GM15510 (cell line): ENCODE results near the gene TET1.

Source experiments
- POLR2A ChIP-seq: IDR thresholded peaks from 3 replicates; pipeline ENCODE4 v1.6.1; 2011; ENCODE audit warnings: borderline replicate concordance; ENCODE audit not compliant: insufficient read length; ENCODE audit errors: extremely low read depth

The TET1 gene

DNA sequence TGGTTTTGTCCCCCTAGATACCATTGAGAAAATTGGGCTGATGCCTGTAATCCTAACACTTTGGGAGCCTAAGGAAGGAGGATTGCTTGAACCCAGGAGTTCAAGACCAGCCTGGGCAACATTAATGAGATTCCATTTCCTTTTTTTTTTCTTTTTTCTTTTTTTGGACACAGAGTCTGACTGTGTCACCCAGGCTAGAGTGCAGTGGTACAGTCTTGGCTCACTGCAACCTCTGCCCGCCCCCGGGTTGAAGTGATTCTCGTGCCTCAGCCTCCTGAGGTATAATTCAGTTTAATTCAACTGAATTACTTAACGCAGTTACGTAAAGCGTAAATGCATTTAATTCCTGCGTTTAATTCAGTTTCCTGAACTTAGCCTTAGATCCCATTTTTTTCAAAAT is 174.2 kb downstream of the TET1 start:
- TF ChIP-seq POLR2A: no peak

DNA sequence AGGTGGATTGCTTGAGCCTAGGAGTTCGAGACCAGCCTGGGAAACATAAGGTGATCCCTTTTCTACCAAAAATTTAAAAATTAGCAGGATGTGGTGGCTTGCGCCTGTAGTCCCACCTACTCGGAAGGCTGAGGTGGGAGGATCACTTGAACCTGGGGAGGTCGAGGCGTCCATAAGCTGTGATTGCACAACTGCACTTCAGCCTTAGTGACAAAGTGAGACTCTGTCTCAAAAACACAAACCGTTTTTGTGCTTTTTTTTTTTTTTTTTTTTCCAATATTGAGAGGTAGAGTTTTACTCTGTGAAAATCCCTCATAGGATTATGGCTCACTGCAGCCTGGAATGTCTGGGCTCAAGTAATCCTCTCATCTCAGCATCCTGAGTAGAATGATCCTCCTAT is 175.0 kb downstream of the TET1 start:
- no peak for TF ChIP-seq POLR2A

DNA sequence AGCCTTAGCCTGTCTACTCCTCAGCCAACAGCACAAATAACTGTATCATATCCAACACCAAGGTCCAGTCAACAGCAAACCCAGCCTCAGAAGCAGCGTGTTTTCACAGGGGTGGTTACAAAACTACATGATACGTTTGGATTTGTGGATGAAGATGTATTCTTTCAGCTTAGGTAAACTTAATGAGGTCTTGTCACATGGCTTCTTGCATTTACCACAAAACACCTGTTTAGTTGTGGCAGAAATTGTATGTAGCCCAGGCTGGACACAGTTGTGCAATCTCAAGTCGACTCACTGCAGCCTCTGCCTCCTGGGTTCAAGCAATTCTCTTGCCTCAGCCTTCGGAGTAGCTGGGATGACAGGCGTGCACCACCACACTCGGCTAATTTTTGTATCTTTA is 182.3 kb downstream of the TET1 start:
- TF ChIP-seq POLR2A: no peak
